HepG2 (cell line): ENCODE results near the gene RREB1. TPM values are rescaled to one million over a fixed set of nuclear protein-coding genes. Genes with fewer than 3 reads are reported as not detected.
A peak's percentile ranks its signal among the peaks of the same experiment; 100 is the strongest.

Experiments
- ARNT ChIP-seq: fragments of 450-650 bp; IDR thresholded peaks from 2 replicates; pipeline ENCODE4 v1.6.1; 2017
- ATM ChIP-seq: fragments of 450-650 bp; IDR thresholded peaks from 2 replicates; pipeline ENCODE4 v1.7.1; 2017; ENCODE audit warnings: mild to moderate bottlenecking, borderline replicate concordance
- CENPT ChIP-seq: sonication (generic); formaldehyde crosslinking; IDR thresholded peaks from 2 replicates; pipeline ENCODE4 v1.8.0; 2022; ENCODE audit warnings: low read depth, mild to moderate bottlenecking, moderate library complexity, missing genetic modification reagents
- CSRNP1 ChIP-seq: sonication (generic); formaldehyde crosslinking; IDR thresholded peaks from 2 replicates; pipeline ENCODE4 v1.8.1; 2023; ENCODE audit warnings: mild to moderate bottlenecking, missing genetic modification reagents
- EP300 ChIP-seq, 3 experiments: sonication (generic) in 1 of 3; formaldehyde crosslinking in 1 of 3; IDR thresholded peaks; 2 replicates each; pipeline versions ENCODE4 v1.5.1 to v1.6.1; 2011 to 2020; ENCODE audit warnings: low read depth in 2 of 3, low read length in 2 of 3, borderline replicate concordance in 1 of 3, improper control_type of control experiment in 1 of 3, mild to moderate bottlenecking in 1 of 3, missing genetic modification reagents in 1 of 3, moderate library complexity in 1 of 3
- FIP1L1 ChIP-seq: fragments of 200-400 bp; formaldehyde crosslinking; IDR thresholded peaks from 2 replicates; pipeline ENCODE4 v1.6.1; 2018; ENCODE audit warnings: low read depth, mild to moderate bottlenecking, low read length, moderate library complexity, borderline replicate concordance; ENCODE audit not compliant: insufficient read depth
- FLYWCH1 ChIP-seq: sonication (generic); formaldehyde crosslinking; IDR thresholded peaks from 2 replicates; pipeline ENCODE4 v1.8.1; 2023; ENCODE audit warnings: mild to moderate bottlenecking, missing genetic modification reagents
- POLR2A ChIP-seq, 2 experiments: IDR thresholded peaks; 2 replicates each; pipeline ENCODE4 v1.6.1; 2011; ENCODE audit warnings: low read depth in 2 of 2, low read length in 2 of 2, mild to moderate bottlenecking in 1 of 2, moderate library complexity in 1 of 2; ENCODE audit not compliant: insufficient read depth in 1 of 2
- PRDM4 ChIP-seq: sonication (generic); formaldehyde crosslinking; IDR thresholded peaks from 2 replicates; pipeline ENCODE4 v1.9.0; 2021; ENCODE audit warnings: missing genetic modification reagents, borderline replicate concordance
- SIN3B ChIP-seq: fragments of 150-350 bp; IDR thresholded peaks from 2 replicates; pipeline ENCODE4 v1.6.1; 2014; ENCODE audit warnings: low read length
- THRA ChIP-seq: sonication (generic); formaldehyde crosslinking; IDR thresholded peaks from 2 replicates; pipeline ENCODE4 v1.4.0; 2020; ENCODE audit warnings: missing genetic modification reagents, borderline replicate concordance
- USF2 ChIP-seq, 2 experiments: sonication (generic) in 1 of 2; formaldehyde crosslinking in 1 of 2; IDR thresholded peaks; 2 replicates each; pipeline versions ENCODE4 v1.5.1 to v1.6.1; 2011 to 2020; ENCODE audit warnings: borderline replicate concordance in 1 of 2, low read depth in 1 of 2, low read length in 1 of 2, mild to moderate bottlenecking in 1 of 2, missing genetic modification reagents in 1 of 2, moderate library complexity in 1 of 2
- ZBTB1 ChIP-seq: sonication (generic); formaldehyde crosslinking; IDR thresholded peaks from 2 replicates; pipeline ENCODE4 v1.4.0; 2020; ENCODE audit warnings: missing genetic modification reagents, borderline replicate concordance
- ZNF331 ChIP-seq: sonication (generic); formaldehyde crosslinking; IDR thresholded peaks from 2 replicates; pipeline ENCODE4 v1.4.0; 2020; ENCODE audit warnings: missing genetic modification reagents
- ZNF724P ChIP-seq: sonication (generic); formaldehyde crosslinking; IDR thresholded peaks from 2 replicates; pipeline ENCODE4 v1.8.0; 2022; ENCODE audit warnings: missing genetic modification reagents, borderline replicate concordance
- ZNF816 ChIP-seq: sonication (generic); formaldehyde crosslinking; IDR thresholded peaks from 2 replicates; pipeline ENCODE4 v1.8.0; 2022; ENCODE audit warnings: missing genetic modification reagents, mild to moderate bottlenecking, borderline replicate concordance
- ZSCAN9 ChIP-seq: IDR thresholded peaks from 2 replicates; pipeline ENCODE4 v1.6.1; 2016; ENCODE audit warnings: borderline replicate concordance
- polyA plus RNA-seq, 8 experiments: library from polyadenylated mRNA; depleted of rRNA in 3 of 8; stranded (reverse) in 7 of 8; unstranded in 1 of 8; fragments of >200 nt; fragmentation: Illumina TruSeq in 4 of 8; extraction: Trizol in 4 of 8; gene quantifications; 2 replicates each; pipeline versions ENCODE4 v1.2.1 to v1.2.3, GENCODE V29; 2011 to 2016; ENCODE audit warnings: low read depth in 4 of 8, missing spikeins in 1 of 8, mixed read lengths in 1 of 8; ENCODE audit not compliant: insufficient read depth in 1 of 8
- total RNA-seq, 5 experiments: library from RNA; depleted of rRNA; stranded (reverse); fragments of >200 nt; fragmentation: Illumina TruSeq; extraction: Trizol; gene quantifications; 2 replicates each; pipeline ENCODE4 v1.2.3, GENCODE V29; 2016; ENCODE audit warnings: low read depth in 1 of 5
- TF ChIP-seq, protein P1 (sequence below): sonication (generic); IDR thresholded peaks from 2 replicates; pipeline ENCODE4 v1.6.1; 2016; ENCODE audit warnings: low read depth, borderline replicate concordance

RREB1 gene
- total and polyA plus RNA-seq, 2 of the 13 experiments (the other 11 are each of a cell fraction or from before 2014, with no cell fraction given) = 6.1 to 23.2 TPM

- TF ChIP-seq CENPT (CRISPR knock-in tag) (no peak), USF2 (IDR thresholded peaks at IDR 0.05; ENCODE audit: low read depth, low read length) (no peak), USF2 (CRISPR knock-in tag; IDR thresholded peaks at IDR 0.05; ENCODE audit: borderline replicate concordance) (no peak), ZSCAN9 (CRISPR knock-in tag) (peak; percentile 64; the same call in 1 of the 2 replicates), ARNT (no peak), FLYWCH1 (CRISPR knock-in tag) (no peak), EP300 (IDR thresholded peaks at IDR 0.05; ENCODE audit: low read depth in 2 of 2, low read length in 2 of 2) (peak in 1 of 2 experiments; percentile 76; a peak in 3 of 4 replicates), EP300 (CRISPR knock-in tag; IDR thresholded peaks at IDR 0.05; ENCODE audit: borderline replicate concordance) (peak; percentile 53; the same call in 1 of the 2 replicates), THRA (CRISPR knock-in tag) (peak; percentile 59; the same call in 1 of the 2 replicates), ZNF724P (0 out of 2 replicates have a peak, but pooled peaks have one; percentile 23), POLR2A (IDR thresholded peaks at IDR 0.05; ENCODE audit: insufficient read depth in 1 of 2, low read depth in 2 of 2, low read length in 2 of 2) (peak in 1 of 2 experiments; percentile 48; a peak in 2 of 4 replicates), CSRNP1 (CRISPR knock-in tag) (peak; percentile 73; the same call in 1 of the 2 replicates), ZBTB1 (CRISPR knock-in tag) (no peak), ZNF331 (CRISPR knock-in tag) (peak; percentile 68; the same call in 1 of the 2 replicates), PRDM4 (CRISPR knock-in tag) (no peak), SIN3B (no peak), ZNF816 (CRISPR knock-in tag) (no peak; the same call in 1 of the 2 replicates), FIP1L1 (no peak), ATM (no peak)
- TF ChIP-seq, protein P1, sequence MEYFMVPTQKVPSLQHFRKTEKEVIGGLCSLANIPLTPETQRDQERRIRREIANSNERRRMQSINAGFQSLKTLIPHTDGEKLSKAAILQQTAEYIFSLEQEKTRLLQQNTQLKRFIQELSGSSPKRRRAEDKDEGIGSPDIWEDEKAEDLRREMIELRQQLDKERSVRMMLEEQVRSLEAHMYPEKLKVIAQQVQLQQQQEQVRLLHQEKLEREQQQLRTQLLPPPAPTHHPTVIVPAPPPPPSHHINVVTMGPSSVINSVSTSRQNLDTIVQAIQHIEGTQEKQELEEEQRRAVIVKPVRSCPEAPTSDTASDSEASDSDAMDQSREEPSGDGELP = peak; percentile 53; the same call in 1 of the 2 replicates
Observed at GRCh38 chr6:7241709-7242645, 134.2 kb downstream of the RREB1 start (continued).
